HEK293 (cell line): Measurements from ENCODE around the gene MBOAT2.
A peak's percentile ranks its signal among the peaks of the same experiment; 100 is the strongest.

Experiments used
- CTCF ChIP-seq: fragments of 450-650 bp; formaldehyde crosslinking; IDR thresholded peaks from 2 replicates; pipeline ENCODE4 v1.5.1; 2016; ENCODE audit warnings: missing biosample characterization, missing genetic modification characterization
- EGR2 ChIP-seq: fragments of 450-650 bp; formaldehyde crosslinking; IDR thresholded peaks from 2 replicates; pipeline ENCODE4 v1.5.1; 2016; ENCODE audit warnings: low read depth, missing biosample characterization, missing genetic modification characterization
- GFI1B ChIP-seq: fragments of 450-650 bp; formaldehyde crosslinking; IDR thresholded peaks from 2 replicates; pipeline ENCODE4 v1.5.1; 2016; ENCODE audit warnings: missing biosample characterization, missing genetic modification characterization
- HOXA7 ChIP-seq: sonication (generic); formaldehyde crosslinking; IDR thresholded peaks from 2 replicates; pipeline ENCODE4 v1.8.1; 2022; ENCODE audit warnings: missing genetic modification reagents, borderline replicate concordance
- KLF16 ChIP-seq: fragments of 450-650 bp; formaldehyde crosslinking; IDR thresholded peaks from 2 replicates; pipeline ENCODE4 v1.5.1; 2017; ENCODE audit warnings: missing biosample characterization, missing genetic modification characterization
- MEIS1 ChIP-seq: sonication (generic); formaldehyde crosslinking; IDR thresholded peaks from 2 replicates; pipeline ENCODE4 v1.8.1; 2022; ENCODE audit warnings: missing genetic modification reagents, mild to moderate bottlenecking, borderline replicate concordance
- PATZ1 ChIP-seq: fragments of 450-650 bp; formaldehyde crosslinking; IDR thresholded peaks from 2 replicates; pipeline ENCODE4 v1.5.1; 2016; ENCODE audit warnings: missing biosample characterization, missing genetic modification characterization
- PRDM1 ChIP-seq: fragments of 450-650 bp; formaldehyde crosslinking; IDR thresholded peaks from 2 replicates; pipeline ENCODE4; 2016; ENCODE audit warnings: missing biosample characterization, missing genetic modification characterization
- SALL2 ChIP-seq: fragments of 450-650 bp; formaldehyde crosslinking; IDR thresholded peaks from 2 replicates; pipeline ENCODE4 v1.5.0; 2017; ENCODE audit warnings: missing biosample characterization, mild to moderate bottlenecking, missing genetic modification characterization, borderline replicate concordance
- SCRT2 ChIP-seq: fragments of 450-650 bp; formaldehyde crosslinking; IDR thresholded peaks from 2 replicates; pipeline ENCODE4 v1.5.1; 2016; ENCODE audit warnings: missing biosample characterization, missing genetic modification characterization
- SP3 ChIP-seq: fragments of 450-650 bp; formaldehyde crosslinking; IDR thresholded peaks from 2 replicates; pipeline ENCODE4 v1.5.1; 2016; ENCODE audit warnings: missing biosample characterization, missing genetic modification characterization
- ZBTB44 ChIP-seq: fragments of 450-650 bp; IDR thresholded peaks from 2 replicates; pipeline ENCODE4 v1.5.1; 2018; ENCODE audit warnings: missing biosample characterization, mild to moderate bottlenecking, missing genetic modification characterization
- ZFP41 ChIP-seq: fragments of 450-650 bp; formaldehyde crosslinking; IDR thresholded peaks from 2 replicates; pipeline ENCODE4 v1.5.1; 2016; ENCODE audit warnings: missing biosample characterization, missing genetic modification characterization, borderline replicate concordance
- ZNF174 ChIP-seq: fragments of 450-650 bp; formaldehyde crosslinking; IDR thresholded peaks from 2 replicates; pipeline ENCODE4 v1.5.0; 2017; ENCODE audit warnings: missing biosample characterization, mild to moderate bottlenecking, missing genetic modification characterization
- ZNF2 ChIP-seq: fragments of 450-650 bp; formaldehyde crosslinking; IDR thresholded peaks from 2 replicates; pipeline ENCODE4 v1.5.1; 2016; ENCODE audit warnings: missing biosample characterization, missing genetic modification characterization
- ZNF202 ChIP-seq: fragments of 450-650 bp; formaldehyde crosslinking; IDR thresholded peaks from 2 replicates; pipeline ENCODE4 v1.5.1; 2016; ENCODE audit warnings: missing biosample characterization, missing genetic modification characterization, borderline replicate concordance
- ZNF221 ChIP-seq: fragments of 450-650 bp; formaldehyde crosslinking; IDR thresholded peaks from 2 replicates; pipeline ENCODE4 v1.5.1; 2017; ENCODE audit warnings: missing biosample characterization, missing genetic modification characterization, borderline replicate concordance
- ZNF292 ChIP-seq: fragments of 450-650 bp; formaldehyde crosslinking; IDR thresholded peaks from 2 replicates; pipeline ENCODE4 v1.5.1; 2016; ENCODE audit warnings: low read depth, missing biosample characterization, missing genetic modification characterization, borderline replicate concordance
- ZNF341 ChIP-seq: fragments of 450-650 bp; formaldehyde crosslinking; IDR thresholded peaks from 2 replicates; pipeline ENCODE4; 2016; ENCODE audit warnings: low read depth, missing biosample characterization, missing genetic modification characterization
- ZNF391 ChIP-seq: fragments of 450-650 bp; formaldehyde crosslinking; IDR thresholded peaks from 2 replicates; pipeline ENCODE4 v1.5.1; 2016; ENCODE audit warnings: low read depth, missing biosample characterization, missing genetic modification characterization, borderline replicate concordance
- ZNF394 ChIP-seq: fragments of 450-650 bp; formaldehyde crosslinking; IDR thresholded peaks from 2 replicates; pipeline ENCODE4 v1.5.1; 2016; ENCODE audit warnings: missing biosample characterization, missing genetic modification characterization, mild to moderate bottlenecking, moderate library complexity, borderline replicate concordance
- ZNF473 ChIP-seq: fragments of 450-650 bp; formaldehyde crosslinking; IDR thresholded peaks from 2 replicates; pipeline ENCODE4 v1.5.1; 2017; ENCODE audit warnings: missing biosample characterization, missing genetic modification characterization
- ZNF48 ChIP-seq: fragments of 450-650 bp; formaldehyde crosslinking; IDR thresholded peaks from 2 replicates; pipeline ENCODE4 v1.5.1; 2016; ENCODE audit warnings: missing biosample characterization, missing genetic modification characterization
- ZNF513 ChIP-seq: fragments of 450-650 bp; IDR thresholded peaks from 2 replicates; pipeline ENCODE4 v1.5.1; 2018; ENCODE audit warnings: missing biosample characterization, missing genetic modification characterization
- ZNF518A ChIP-seq: fragments of 450-650 bp; formaldehyde crosslinking; conservative IDR thresholded peaks from 2 replicates; pipeline ENCODE4 v1.5.1; 2016; ENCODE audit warnings: low read depth, missing biosample characterization, missing genetic modification characterization
- ZNF596 ChIP-seq: fragments of 450-650 bp; IDR thresholded peaks from 2 replicates; pipeline ENCODE4 v1.5.0; 2018; ENCODE audit warnings: missing biosample characterization, mild to moderate bottlenecking, missing genetic modification characterization, moderate library complexity
- ZNF747 ChIP-seq: fragments of 450-650 bp; formaldehyde crosslinking; IDR thresholded peaks from 2 replicates; pipeline ENCODE4 v1.5.1; 2016; ENCODE audit warnings: missing biosample characterization, missing genetic modification characterization
- ZNF768 ChIP-seq: fragments of 450-650 bp; formaldehyde crosslinking; IDR thresholded peaks from 2 replicates; pipeline ENCODE4 v1.5.1; 2018; ENCODE audit warnings: missing biosample characterization, mild to moderate bottlenecking, missing genetic modification characterization

Gene MBOAT2

GRCh38 chr2:9003616-9004337, at the start of gene MBOAT2 (continued):
- TF ChIP-seq ZNF518A (tag by site-specific recombination) (no peak), SP3 (tag by site-specific recombination) (no peak; the same call in 1 of the 2 replicates), KLF16 (no peak), ZNF48 (no peak), EGR2 (tag by site-specific recombination) (no peak), PATZ1 (tag by site-specific recombination) (no peak), ZFP41 (tag by site-specific recombination) (no peak), PRDM1 (tag by site-specific recombination) (no peak), ZNF768 (no peak), SALL2 (tag by site-specific recombination) (no peak), ZNF394 (no peak), ZNF747 (no peak), ZNF513 (tag by site-specific recombination) (no peak), ZNF391 (tag by site-specific recombination) (no peak), MEIS1 (CRISPR knock-in tag) (no peak), HOXA7 (CRISPR knock-in tag) (no peak), CTCF (peak; percentile 30; the same call in 1 of the 2 replicates), ZNF473 (tag by site-specific recombination) (no peak), GFI1B (no peak), ZNF174 (tag by site-specific recombination) (no peak), ZNF202 (tag by site-specific recombination) (no peak), SCRT2 (tag by site-specific recombination) (no peak), ZNF221 (tag by site-specific recombination) (no peak), ZNF596 (tag by site-specific recombination) (no peak), ZNF2 (tag by site-specific recombination) (no peak), ZNF292 (tag by site-specific recombination) (no peak), ZBTB44 (tag by site-specific recombination) (no peak), ZNF341 (tag by site-specific recombination) (peak; percentile 86)
